ENCODE measurements around the gene OPCML.

OPCML gene

GRCh38 chr11:133115099-133115498 is 417.2 kb downstream of the OPCML start:
- no peak for DNase-seq

- DNase-seq = no peak
Measured at GRCh38 chr11:133107763-133108162, 424.5 kb downstream of the OPCML start.

- DNase-seq = no peak
Measured at GRCh38 chr11:133107136-133107535, 425.2 kb downstream of the OPCML start.

- no peak for DNase-seq
Measured at GRCh38 chr11:133106417-133106816, 425.9 kb downstream of the OPCML start.

GRCh38 chr11:133104009-133104744 is 428.1 kb downstream of the OPCML start:
- DNase-seq = no peak

- DNase-seq = no peak
Measured at GRCh38 chr11:133096981-133097380, 435.3 kb downstream of the OPCML start.

GRCh38 chr11:133086518-133086917 is 445.8 kb downstream of the OPCML start:
- no peak for DNase-seq

GRCh38 chr11:133082841-133083488 is 449.3 kb downstream of the OPCML start:
- DNase-seq = peak; percentile 83

- peak; percentile 69 for DNase-seq
Measured at GRCh38 chr11:133082453-133082781, 449.9 kb downstream of the OPCML start.

GRCh38 chr11:133081730-133082452 is 450.4 kb downstream of the OPCML start:
- DNase-seq = no peak

GRCh38 chr11:133081020-133081419 is 451.3 kb downstream of the OPCML start:
- no peak for DNase-seq

- peak; percentile 62 for DNase-seq
Measured at GRCh38 chr11:133078591-133079404, 453.5 kb downstream of the OPCML start.

GRCh38 chr11:133078012-133078411 is 454.3 kb downstream of the OPCML start:
- DNase-seq = no peak

GRCh38 chr11:133075351-133075750 is 456.9 kb downstream of the OPCML start:
- no peak for DNase-seq

- DNase-seq = no peak
Measured at GRCh38 chr11:133072858-133073582, 459.3 kb downstream of the OPCML start.

GRCh38 chr11:133072378-133072777 is 459.9 kb downstream of the OPCML start:
- no peak for DNase-seq

- DNase-seq = no peak
Measured at GRCh38 chr11:133070791-133071190, 461.5 kb downstream of the OPCML start.

GRCh38 chr11:133070021-133070713 is 462.1 kb downstream of the OPCML start:
- no peak for DNase-seq

GRCh38 chr11:133065847-133066485 is 466.3 kb downstream of the OPCML start:
- no peak for DNase-seq

GRCh38 chr11:133064961-133065360 is 467.3 kb downstream of the OPCML start:
- no peak for DNase-seq
